ENCODE results near the gene CD27. TPM values are rescaled to one million over a fixed set of nuclear protein-coding genes. Genes with fewer than 3 reads are reported as not detected.

The CD27 gene
- polyA plus RNA-seq, 3 donors, result 0.08 to 1.2 (median 0.88) TPM

- Histone ChIP-seq H3K9me3 (replicated peaks in 1 of 2; ENCODE audit: control insufficient read depth in 1 of 2, insufficient read depth in 1 of 2, low read length in 2 of 2) (no peaks in the 10 kb centered on the region), H3K27ac (ENCODE audit: low read depth in 1 of 2, low read length in 2 of 2) (no peak overlapping the region), H3K4me2 (replicated peaks; ENCODE audit: extremely low read depth, low read length, poor library complexity, severe bottlenecking) (no peak overlapping the region), H2AFZ (ENCODE audit: insufficient read depth, low read depth, low read length, poor library complexity, severe bottlenecking) (no peak overlapping the region), H3K4me3 (replicated peaks in 1 of 3; ENCODE audit: low read depth in 2 of 3, low read length in 3 of 3) (no peak overlapping the region), H3K79me2 (ENCODE audit: insufficient read depth, low read length) (no peaks in the 10 kb centered on the region), H3K4me1 (ENCODE audit: control insufficient read depth in 1 of 2, insufficient read depth in 2 of 2, low read length in 2 of 2) (peaks cover 0 to 9% of the 10 kb centered on the region in 2 donors), H3K27me3 (ENCODE audit: control insufficient read depth in 2 of 2, insufficient read depth in 2 of 2, low read length in 2 of 2) (no peaks in the 10 kb centered on the region), H4K20me1 (ENCODE audit: insufficient read depth, low read length) (no peaks in the 10 kb centered on the region), H3K36me3 (replicated peaks in 1 of 2; ENCODE audit: control insufficient read depth in 1 of 2, insufficient read depth in 2 of 2, low read length in 2 of 2) (no peaks in the 10 kb centered on the region), H3K9ac (ENCODE audit: insufficient read depth, low read length, poor library complexity, severe bottlenecking) (no peak overlapping the region)
- Mint-ChIP-seq H3K27ac (no peak overlapping the region), H3K9me3 (peaks cover 0 to 4% (median 0%) of the 10 kb centered on the region in 7 donors), H3K4me1 (peaks cover 7% of the 10 kb centered on the region), H3K27me3 (ENCODE audit: low read depth in 3 of 3) (peaks cover 2 to 7% (median 6%) of the 10 kb centered on the region in 3 donors), H3K4me3 (no peak overlapping the region), H3K36me3 (peaks cover 0 to 6% of the 10 kb centered on the region in 2 donors)
- DNase-seq, result no peak
- 92% methylated on average over 10 of the region's 12 CpGs for WGBS (ENCODE audit: insufficient coverage)
- intact Hi-C loops (cut with micrococcal nuclease), result no loop called here
- TF ChIP-seq CTCF (IDR thresholded peaks at IDR 0.05), result no peak
Observed at GRCh38 chr12:6438345-6438744, 6.4 kb upstream of the CD27 start.

GRCh38 chr12:6440391-6440790 lies 4.4 kb upstream of the CD27 start:
- Mint-ChIP-seq H3K36me3 (peaks cover 6 to 17% of the 10 kb centered on the region in 2 donors), H3K27me3 (ENCODE audit: low read depth in 3 of 3) (peaks cover 4 to 9% (median 7%) of the 10 kb centered on the region in 3 donors), H3K4me1 (peaks cover 11% of the 10 kb centered on the region), H3K4me3 (no peak overlapping the region), H3K9me3 (peaks cover 0 to 4% (median 0%) of the 10 kb centered on the region in 7 donors), H3K27ac (no peak overlapping the region)
- H2AFZ ChIP-seq (ENCODE audit: insufficient read depth, low read depth, low read length, poor library complexity, severe bottlenecking), result no peak overlapping the region
- no peaks in the 10 kb centered on the region for H3K9me3 ChIP-seq (replicated peaks in 1 of 2; ENCODE audit: control insufficient read depth in 1 of 2, insufficient read depth in 1 of 2, low read length in 2 of 2)
- TF ChIP-seq CTCF (IDR thresholded peaks at IDR 0.05), result no peak
- H3K27me3 ChIP-seq (ENCODE audit: control insufficient read depth in 2 of 2, insufficient read depth in 2 of 2, low read length in 2 of 2), result no peaks in the 10 kb centered on the region
- no CpG with 5 or more reads among the region's 1 CpG for WGBS (ENCODE audit: insufficient coverage)
- no peak overlapping the region for H3K4me2 ChIP-seq (replicated peaks; ENCODE audit: extremely low read depth, low read length, poor library complexity, severe bottlenecking)
- no peaks in the 10 kb centered on the region for H3K79me2 ChIP-seq (ENCODE audit: insufficient read depth, low read length)
- H3K4me3 ChIP-seq (replicated peaks in 1 of 3; ENCODE audit: low read depth in 2 of 3, low read length in 3 of 3), result no peak overlapping the region
- DNase-seq, result no peak
- no peak overlapping the region for H3K27ac ChIP-seq (ENCODE audit: low read depth in 1 of 2, low read length in 2 of 2)
- intact Hi-C loops (cut with micrococcal nuclease), result no loop called here
- H3K36me3 ChIP-seq (replicated peaks in 1 of 2; ENCODE audit: control insufficient read depth in 1 of 2, insufficient read depth in 2 of 2, low read length in 2 of 2), result peaks cover 0 to 3% of the 10 kb centered on the region in 2 donors
- no peak overlapping the region for H3K9ac ChIP-seq (ENCODE audit: insufficient read depth, low read length, poor library complexity, severe bottlenecking)
- H3K4me1 ChIP-seq (ENCODE audit: control insufficient read depth in 1 of 2, insufficient read depth in 2 of 2, low read length in 2 of 2), result peaks cover 0 to 9% of the 10 kb centered on the region in 2 donors
- no peaks in the 10 kb centered on the region for H4K20me1 ChIP-seq (ENCODE audit: insufficient read depth, low read length)
